Sigmoid colon (tissue), 7 donors: ENCODE results near the gene CYGB. TPM values are rescaled to one million over a fixed set of nuclear protein-coding genes. Genes with fewer than 3 reads are reported as not detected.
A peak's percentile ranks its signal among the peaks of the same experiment; 100 is the strongest.

Source experiments
- DNase-seq: peaks from one replicate; pipeline ENCODE4 v3.0.0-alpha.2; 2019
- H3K27ac ChIP-seq, 4 donors: fragments of 200-600 bp; sonication (generic); one replicate each; pipeline ENCODE4 v1.5.1; 2016 to 2019; ENCODE audit warnings: mild to moderate bottlenecking in 1 of 4
- H3K27me3 ChIP-seq, 3 donors: fragments of 200-600 bp; sonication (generic); one replicate each; pipeline ENCODE4 v1.5.1; 2019; ENCODE audit warnings: mild to moderate bottlenecking in 1 of 3
- H3K36me3 ChIP-seq, 4 donors: fragments of 200-600 bp; sonication (generic); one replicate each; pipeline ENCODE4 v1.5.1; 2016 to 2019
- H3K4me1 ChIP-seq, 4 donors: fragments of 200-600 bp; sonication (generic); one replicate each; pipeline ENCODE4 v1.5.1; 2017 to 2019
- H3K4me3 ChIP-seq, 4 donors: fragments of 200-600 bp; sonication (generic); one replicate each; pipeline ENCODE4 v1.5.1; 2017 to 2019; ENCODE audit warnings: mild to moderate bottlenecking in 2 of 4, moderate library complexity in 1 of 4
- H3K9me3 ChIP-seq, 4 donors: fragments of 200-600 bp in 3 of 4; sonication (generic) in 3 of 4; one replicate each; pipeline versions ENCODE4 v1.5.1 to v1.6.1; 2013 to 2019
- EP300 ChIP-seq, 4 donors: sonication (generic); formaldehyde crosslinking; IDR thresholded peaks; one replicate each; pipeline ENCODE4 v1.6.1; 2017; ENCODE audit warnings: antibody characterized with exemption in 4 of 4
- POLR2A ChIP-seq, 2 donors: fragments of 450-650 bp; IDR thresholded peaks; one replicate each; pipeline ENCODE4 v1.6.1; 2016; ENCODE audit warnings: antibody characterized with exemption in 2 of 2, mild to moderate bottlenecking in 2 of 2, moderate library complexity in 2 of 2
- POLR2AphosphoS5 ChIP-seq, 4 donors: sonication (generic); formaldehyde crosslinking; IDR thresholded peaks; one replicate each; pipeline ENCODE4 v1.6.1; 2017; ENCODE audit warnings: antibody characterized with exemption in 4 of 4
- WGBS, 2 donors: extraction: QIAGEN DNeasy Blood & Tissue Kit; methylation state at CpG; one replicate each; pipeline ENCODE4 v1.1.7; 2013; 5-methylcytosine and 5-hydroxymethylcytosine counted together
- intact Hi-C: fragments of 100-400 bp; cut with DNase I; formaldehyde crosslinking; loops from one replicate; pipeline ENCODE4 v1.15.1; 2023
- polyA plus RNA-seq, 3 donors: library from polyadenylated mRNA; stranded (reverse); fragments of 200-250 nt; gene quantifications; one replicate each; pipeline ENCODE4 v1.2.3, GENCODE V29; 2013
- total RNA-seq, 4 donors: library from RNA; depleted of rRNA; stranded (reverse); fragments of >200 nt; gene quantifications; one replicate each; pipeline ENCODE4 v1.1.0, GENCODE V29; 2016
- TF ChIP-seq, protein P1 (sequence below), 4 experiments: fragments of 450-650 bp in 3 of 4; fragments of 200-600 bp in 1 of 4; IDR thresholded peaks; one replicate each; pipeline ENCODE4 v1.5.1; 2016 to 2019; ENCODE audit warnings: antibody characterized with exemption in 4 of 4, mild to moderate bottlenecking in 3 of 4, moderate library complexity in 2 of 4
- donor health status: healthy with polysubstance abuse.
- donor health status: Bipolar disorder and iron deficiency.
- donor health status: healthy.

CYGB gene
- total and polyA plus RNA-seq, 7 donors: 9.7 to 33.4 (median 19.0) TPM

DNA sequence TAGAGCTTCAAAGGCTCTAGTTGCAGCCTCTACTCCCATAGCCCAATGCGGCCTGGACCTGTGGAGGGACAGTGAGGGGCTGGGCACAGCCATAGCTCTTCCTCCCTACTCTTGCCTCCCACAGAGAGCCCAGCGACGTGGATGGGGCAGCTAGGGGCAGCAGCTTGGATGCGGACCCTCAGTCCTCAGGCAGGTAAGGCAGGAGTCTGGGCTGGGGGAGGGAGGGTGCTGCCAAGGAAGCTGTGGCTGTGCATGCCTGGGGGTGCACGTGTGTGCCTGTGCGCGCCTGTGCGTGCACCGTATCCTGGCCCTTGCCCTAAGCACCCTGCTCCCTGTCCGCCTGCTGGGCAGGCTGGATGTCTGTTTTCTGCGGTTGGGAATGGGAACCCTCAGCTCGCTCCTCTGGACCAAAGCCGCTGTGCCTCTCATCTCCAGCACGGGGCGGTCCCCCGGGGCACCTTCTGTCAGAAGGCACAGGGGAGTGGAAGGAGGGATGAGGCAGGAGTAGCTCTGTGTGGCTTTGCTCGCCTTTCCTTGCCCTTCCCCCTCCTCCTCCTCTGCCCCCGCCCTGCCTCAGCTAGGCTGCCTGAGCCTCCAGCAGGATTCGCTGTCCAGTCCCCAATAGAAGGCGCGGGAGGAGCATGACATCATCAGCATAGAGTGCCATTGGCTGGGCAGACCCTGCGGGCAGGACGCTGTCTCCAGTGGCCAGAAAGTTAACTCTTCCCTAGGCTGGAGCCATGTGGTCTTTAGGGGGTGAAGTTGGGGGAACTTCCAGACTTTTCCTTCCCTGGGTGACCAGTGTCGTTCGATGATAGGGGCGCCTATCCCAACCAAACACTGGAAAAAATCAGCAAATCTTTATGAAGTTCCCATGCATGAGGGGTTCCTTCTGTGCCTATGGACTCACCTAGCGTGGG lies 3.1 kb upstream of the CYGB start:
- peak; percentile 98 for DNase-seq
- 13 to 18% methylated on average over 27 of the region's 27 CpGs for WGBS, 2 donors
- Histone ChIP-seq H3K9me3 (no peaks in the 10 kb centered on the region), H3K27me3 (peaks cover 14 to 57% (median 53%) of the 10 kb centered on the region in 3 donors), H3K4me3 (peak overlapping the region in 3 of 4 donors; percentile 41 to 48 (median 44)), H3K27ac (peak overlapping the region; percentile 59 to 71 (median 64)), H3K36me3 (no peaks in the 10 kb centered on the region), H3K4me1 (peaks cover 0 to 52% (median 33%) of the 10 kb centered on the region in 4 donors)
- TF ChIP-seq POLR2A (IDR thresholded peaks at IDR 0.05): no peak
- no peak for TF ChIP-seq EP300 (IDR thresholded peaks at IDR 0.05)
- TF ChIP-seq, protein P1, sequence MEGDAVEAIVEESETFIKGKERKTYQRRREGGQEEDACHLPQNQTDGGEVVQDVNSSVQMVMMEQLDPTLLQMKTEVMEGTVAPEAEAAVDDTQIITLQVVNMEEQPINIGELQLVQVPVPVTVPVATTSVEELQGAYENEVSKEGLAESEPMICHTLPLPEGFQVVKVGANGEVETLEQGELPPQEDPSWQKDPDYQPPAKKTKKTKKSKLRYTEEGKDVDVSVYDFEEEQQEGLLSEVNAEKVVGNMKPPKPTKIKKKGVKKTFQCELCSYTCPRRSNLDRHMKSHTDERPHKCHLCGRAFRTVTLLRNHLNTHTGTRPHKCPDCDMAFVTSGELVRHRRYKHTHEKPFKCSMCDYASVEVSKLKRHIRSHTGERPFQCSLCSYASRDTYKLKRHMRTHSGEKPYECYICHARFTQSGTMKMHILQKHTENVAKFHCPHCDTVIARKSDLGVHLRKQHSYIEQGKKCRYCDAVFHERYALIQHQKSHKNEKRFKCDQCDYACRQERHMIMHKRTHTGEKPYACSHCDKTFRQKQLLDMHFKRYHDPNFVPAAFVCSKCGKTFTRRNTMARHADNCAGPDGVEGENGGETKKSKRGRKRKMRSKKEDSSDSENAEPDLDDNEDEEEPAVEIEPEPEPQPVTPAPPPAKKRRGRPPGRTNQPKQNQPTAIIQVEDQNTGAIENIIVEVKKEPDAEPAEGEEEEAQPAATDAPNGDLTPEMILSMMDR (IDR thresholded peaks at IDR 0.05): peak; percentile 9 to 42 (median 24)
- peak in 3 of 4 donors; percentile 43 to 88 (median 54) for TF ChIP-seq POLR2AphosphoS5 (IDR thresholded peaks at IDR 0.05)
- intact Hi-C loops: no loop called here

DNA sequence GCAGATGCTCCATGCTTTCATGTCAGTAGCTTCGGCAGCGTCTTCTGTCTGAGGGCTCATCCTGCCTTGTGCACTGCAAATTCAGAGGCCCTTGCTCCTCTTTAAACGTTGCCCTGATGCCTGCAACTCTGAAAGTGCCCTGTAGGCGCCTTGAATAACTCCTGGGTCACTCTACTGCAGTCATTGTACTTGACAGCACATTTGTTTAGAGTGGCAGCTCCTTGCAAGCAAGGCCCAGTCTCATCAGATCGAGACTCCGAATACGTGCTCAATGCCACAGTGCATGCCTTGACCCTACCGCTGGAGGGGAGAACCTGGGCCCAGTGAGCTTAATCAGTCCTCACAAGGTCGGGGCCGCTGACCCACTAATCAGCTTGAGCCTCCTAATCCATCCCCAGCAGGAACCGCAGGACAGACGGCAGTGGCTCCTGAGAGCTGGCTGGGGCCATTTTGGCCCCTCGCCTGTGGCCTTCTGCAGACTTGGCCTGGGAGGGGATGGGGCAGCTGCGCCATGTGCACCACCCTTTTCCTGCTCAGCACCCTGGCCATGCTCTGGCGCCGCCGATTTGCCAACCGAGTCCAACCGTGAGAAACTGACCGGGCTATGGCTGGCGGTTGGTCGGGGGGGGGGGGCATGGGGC lies 2.2 kb upstream of the CYGB start, which contains the start of gene PRCD:
Gene PRCD (plus strand): TSS at position 414 of the 641 bp plus-strand sequence. CDS start 98 bp downstream, at position 512.
- Histone ChIP-seq H3K9me3 (no peaks in the 10 kb centered on the region), H3K4me3 (peak within 1 kb of the TSS in 3 of 4 donors; percentile 41 to 54 (median 44)), H3K4me1 (peaks cover 0 to 54% (median 32%) of the 10 kb centered on the region in 4 donors), H3K27me3 (peaks cover 14 to 64% (median 53%) of the 10 kb centered on the region in 3 donors), H3K36me3 (no peaks in the 10 kb centered on the region), H3K27ac (peak within 1 kb of the TSS; percentile 66 to 79 (median 74))
- intact Hi-C loops: no loop called here
- TF ChIP-seq, protein P1 (IDR thresholded peaks at IDR 0.05): no peak
- TF ChIP-seq EP300 (IDR thresholded peaks at IDR 0.05) (no peak), POLR2AphosphoS5 (IDR thresholded peaks at IDR 0.05) (no peak), POLR2A (IDR thresholded peaks at IDR 0.05) (no peak)
- DNase-seq: no peak
- WGBS, 2 donors: 79 to 84% methylated on average over 22 of the region's 22 CpGs

DNA sequence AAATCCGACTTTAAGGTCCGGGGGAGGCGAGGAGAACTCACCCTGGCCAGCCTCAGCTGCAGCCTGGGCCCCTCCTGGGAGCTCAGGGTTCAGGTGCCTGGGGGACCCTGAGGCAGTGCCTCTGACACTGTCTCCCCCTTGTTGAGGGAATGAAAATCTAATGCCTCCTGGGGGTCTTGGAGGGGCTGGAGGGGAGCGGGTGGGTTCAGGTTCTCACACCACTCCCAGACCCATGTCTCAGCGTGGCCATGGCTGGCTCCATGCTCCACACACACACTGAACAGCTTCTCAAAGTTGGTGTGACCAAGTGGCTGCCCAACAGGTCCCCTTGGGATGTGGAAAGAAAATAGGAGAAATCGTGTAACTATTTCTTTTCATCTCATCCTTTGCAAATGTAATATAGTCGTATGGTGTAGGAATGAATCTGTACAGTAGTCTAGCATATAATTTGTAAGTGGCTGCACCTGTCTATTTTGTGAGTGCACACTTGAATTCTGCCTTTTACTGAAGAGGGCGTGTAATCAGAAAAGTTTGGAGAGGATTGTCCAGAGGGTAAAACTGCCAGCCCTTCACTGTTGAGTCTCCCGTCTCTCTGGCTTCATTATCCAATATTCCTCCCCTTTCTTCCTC lies 1.5 kb upstream of the CYGB start:
- peak overlapping the region in 1 of 4 donors; percentile 54 for H3K4me3 ChIP-seq
- no peaks in the 10 kb centered on the region for H3K9me3 ChIP-seq
- intact Hi-C loops: no loop called here
- H3K36me3 ChIP-seq: no peaks in the 10 kb centered on the region
- peaks cover 0 to 47% (median 29%) of the 10 kb centered on the region in 4 donors for H3K4me1 ChIP-seq
- peaks cover 14 to 59% (median 48%) of the 10 kb centered on the region in 3 donors for H3K27me3 ChIP-seq
- TF ChIP-seq POLR2AphosphoS5 (IDR thresholded peaks at IDR 0.05) (no peak), EP300 (IDR thresholded peaks at IDR 0.05) (no peak), POLR2A (IDR thresholded peaks at IDR 0.05) (no peak)
- TF ChIP-seq, protein P1 (IDR thresholded peaks at IDR 0.05): no peak
- peak overlapping the region in 3 of 4 donors; percentile 73 to 79 (median 75) for H3K27ac ChIP-seq
- WGBS, 2 donors: 83 to 89% methylated on average over 9 of the region's 9 CpGs
- no peak for DNase-seq

DNA sequence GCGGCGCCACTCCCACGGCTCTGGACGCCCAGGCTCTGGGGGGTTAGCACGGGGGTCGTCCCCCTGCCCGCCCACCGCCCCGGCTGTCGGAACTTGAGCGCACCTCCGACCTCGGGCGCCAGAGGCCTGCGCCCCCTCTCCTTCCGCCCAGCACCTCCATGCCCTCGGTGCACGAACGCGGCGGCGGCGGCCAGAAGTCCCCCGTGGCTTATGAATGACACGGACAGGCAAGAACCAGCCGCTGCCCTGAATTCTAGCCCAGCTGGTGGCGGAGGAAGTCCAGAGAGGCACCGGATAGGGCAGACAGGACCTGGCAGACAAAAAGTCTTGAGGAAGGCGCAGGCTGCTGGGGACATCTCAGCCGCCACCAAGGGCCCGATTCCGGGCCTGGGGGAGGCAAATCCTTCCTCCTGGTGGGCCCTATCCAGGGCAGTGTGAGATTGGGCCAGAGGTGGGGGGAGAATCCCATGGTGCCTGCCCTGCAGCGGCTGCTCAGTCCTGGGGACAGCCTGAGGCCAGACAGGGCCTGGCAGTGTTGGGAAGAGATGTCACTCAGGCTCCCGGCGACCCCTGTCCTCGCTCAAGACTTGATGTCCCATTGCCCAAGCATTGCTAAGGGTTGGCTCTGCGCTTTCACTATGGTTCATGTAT lies 897 bp upstream of the CYGB start:
- DNase-seq: no peak
- intact Hi-C loops: no loop called here
- H3K4me3 ChIP-seq: peak overlapping the region; percentile 32 to 54 (median 48)
- peaks cover 14 to 53% (median 41%) of the 10 kb centered on the region in 3 donors for H3K27me3 ChIP-seq
- no peaks in the 10 kb centered on the region for H3K36me3 ChIP-seq
- peak overlapping the region; percentile 65 to 79 (median 74) for H3K27ac ChIP-seq
- H3K9me3 ChIP-seq: no peaks in the 10 kb centered on the region
- peaks cover 0 to 41% (median 29%) of the 10 kb centered on the region in 4 donors for H3K4me1 ChIP-seq
- no peak for TF ChIP-seq POLR2A (IDR thresholded peaks at IDR 0.05)
- TF ChIP-seq EP300 (IDR thresholded peaks at IDR 0.05): no peak
- no peak for TF ChIP-seq POLR2AphosphoS5 (IDR thresholded peaks at IDR 0.05)
- TF ChIP-seq, protein P1 (IDR thresholded peaks at IDR 0.05): no peak
- WGBS, 2 donors: 26 to 32% methylated on average over 37 of the region's 37 CpGs
